MCF 10A (cell line): ENCODE results near the gene CCDC61. TPM values are rescaled to one million over a fixed set of nuclear protein-coding genes. Genes with fewer than 3 reads are reported as not detected.

Experiments used
- BruUV-seq: library from RNA; stranded (reverse); fragments of 400-500 nt; replicated peaks from 2 replicates; lab custom pipeline; 2021; lab: Mats Ljungman, UMichigan
- CTCF ChIA-PET: fragments of 300-600 bp; sonication (Branson Sonifier 250); formaldehyde crosslinking; extraction: SDS; loops from one replicate; lab custom pipeline; 2021; ENCODE audit warnings: antibody characterized with exemption, inconsistent platforms; lab: Yijun Ruan, JAX
- POLR2A ChIA-PET: fragments of 300-600, 350-650 bp; sonication (Branson Sonifier 250); formaldehyde crosslinking; extraction: SDS; loops from one replicate; lab custom pipeline; 2020; ENCODE audit warnings: antibody characterized with exemption, inconsistent platforms; lab: Yijun Ruan, JAX
- DNase-seq: peaks from one replicate; pipeline ENCODE4 v3.0.0-alpha.2; 2018; ENCODE audit not compliant: unreplicated experiment
- H3K27ac Mint-ChIP-seq: one replicate; pipeline ENCODE4 v1.8.0; 2022; ENCODE audit warnings: mild to moderate bottlenecking, low read depth, mixed read lengths; ENCODE audit not compliant: unreplicated experiment
- H3K27me3 Mint-ChIP-seq: one replicate; pipeline ENCODE4 v1.8.0; 2022; ENCODE audit warnings: mixed read lengths; ENCODE audit not compliant: insufficient read depth, unreplicated experiment
- H3K36me3 Mint-ChIP-seq: one replicate; pipeline ENCODE4 v1.8.0; 2022; ENCODE audit warnings: mild to moderate bottlenecking, moderate library complexity, mixed read lengths; ENCODE audit not compliant: insufficient read depth, unreplicated experiment
- H3K4me1 Mint-ChIP-seq: one replicate; pipeline ENCODE4 v1.8.0; 2022; ENCODE audit warnings: mixed read lengths; ENCODE audit not compliant: insufficient read depth, unreplicated experiment
- H3K4me3 Mint-ChIP-seq: one replicate; pipeline ENCODE4 v1.8.0; 2022; ENCODE audit warnings: mild to moderate bottlenecking, moderate library complexity, mixed read lengths; ENCODE audit not compliant: unreplicated experiment
- H3K9me3 Mint-ChIP-seq: one replicate; pipeline ENCODE4 v1.8.0; 2022; ENCODE audit warnings: mixed read lengths; ENCODE audit not compliant: unreplicated experiment
- CTCF ChIP-seq: fragments of 200-600 bp; IDR thresholded peaks from one replicate; pipeline ENCODE4 v1.8.0; 2022; ENCODE audit warnings: antibody characterized with exemption, mild to moderate bottlenecking; ENCODE audit not compliant: unreplicated experiment
- intact Hi-C: fragments of 100-400 bp; cut with micrococcal nuclease; formaldehyde crosslinking; loops from 2 replicates; pipeline ENCODE4 v1.14.1; 2022
- total RNA-seq: library from RNA; stranded (reverse); gene quantifications from 2 replicates; pipeline ENCODE4 v1.2.3, GENCODE V29; 2022

Gene CCDC61
- total RNA-seq, 1 experiment from 2014 or later, result 18.9 TPM

DNA sequence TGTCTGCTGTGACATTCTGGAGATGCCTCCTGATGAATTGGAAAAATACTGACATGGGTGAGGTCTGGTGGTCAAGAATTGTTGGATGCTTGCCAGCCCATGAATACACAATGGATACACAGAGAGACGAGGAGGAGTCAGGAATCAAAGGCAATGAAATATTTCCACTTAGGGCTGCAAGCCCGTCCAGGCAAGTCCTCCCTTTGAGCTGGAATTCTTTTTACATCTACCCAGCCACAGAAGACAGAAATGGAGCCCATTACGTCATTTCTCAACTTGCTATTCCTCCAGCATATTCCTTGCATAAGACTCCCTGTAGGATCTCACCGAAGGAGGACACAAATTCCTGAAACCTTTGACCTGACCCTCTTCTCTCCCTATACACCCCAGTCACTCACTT, 61.3 kb downstream of the CCDC61 start:
- H3K36me3 Mint-ChIP-seq, result no peaks in the 10 kb centered on the region
- no peaks in the 10 kb centered on the region for H3K9me3 Mint-ChIP-seq
- ChIA-PET CTCF (interaction anchor here (0.6 to 1.6 kb wide), 3 partner anchors 23 to 242 kb away, joined by 3 to 4 read pairs (median 3); no protein-coding TSS in a partner anchor), POLR2A (interaction anchor here (0.7 to 2.3 kb wide), 6 partner anchors 9 to 224 kb away, joined by 4 to 10 read pairs (median 6); no protein-coding TSS in a partner anchor)
- BruUV-seq, result no TSS peak
- H3K4me1 Mint-ChIP-seq, result peaks cover 9% of the 10 kb centered on the region
- no peak overlapping the region for H3K4me3 Mint-ChIP-seq
- intact Hi-C loops, result no loop called here
- no peaks in the 10 kb centered on the region for H3K27me3 Mint-ChIP-seq
- TF ChIP-seq CTCF, result no peak
- peak; percentile 61 for DNase-seq
- peak overlapping the region; percentile 10 for H3K27ac Mint-ChIP-seq

GRCh38 chr19:46058778-46059177, 63.5 kb downstream of the CCDC61 start:
- no peak for DNase-seq
- ChIA-PET CTCF (interaction anchor here (1.5 to 1.8 kb wide), 3 partner anchors 23 to 42 kb away, joined by 5 to 6 read pairs (median 5); no protein-coding TSS in a partner anchor), POLR2A (interaction anchor here (0.7 to 1.5 kb wide), 2 partner anchors 16 kb away, joined by 3 read pairs; no protein-coding TSS in a partner anchor)
- no peak overlapping the region for H3K27ac Mint-ChIP-seq
- H3K36me3 Mint-ChIP-seq, result no peaks in the 10 kb centered on the region
- H3K4me1 Mint-ChIP-seq, result peaks cover 9% of the 10 kb centered on the region
- no peaks in the 10 kb centered on the region for H3K9me3 Mint-ChIP-seq
- H3K4me3 Mint-ChIP-seq, result no peak overlapping the region
- intact Hi-C loops, result no loop called here
- no peaks in the 10 kb centered on the region for H3K27me3 Mint-ChIP-seq
- no peak for TF ChIP-seq CTCF
- no TSS peak for BruUV-seq

- CTCF ChIA-PET, result interaction anchor here (0.5 to 1.5 kb wide), 6 partner anchors 15 to 336 kb away, joined by 3 to 6 read pairs (median 4); no protein-coding TSS in a partner anchor
- peaks cover 11% of the 10 kb centered on the region for H3K4me1 Mint-ChIP-seq
- no peak for TF ChIP-seq CTCF
- POLR2A ChIA-PET, result interaction anchor here (1.2 to 1.4 kb wide), 3 partner anchors 8 to 14 kb away, joined by 4 to 6 read pairs (median 5); no protein-coding TSS in a partner anchor
- no peaks in the 10 kb centered on the region for H3K27me3 Mint-ChIP-seq
- no peaks in the 10 kb centered on the region for H3K36me3 Mint-ChIP-seq
- no TSS peak for BruUV-seq
- no peak overlapping the region for H3K4me3 Mint-ChIP-seq
- H3K9me3 Mint-ChIP-seq, result no peaks in the 10 kb centered on the region
- intact Hi-C loops, result no loop called here
- H3K27ac Mint-ChIP-seq, result no peak overlapping the region
- no peak for DNase-seq
Observed at GRCh38 chr19:46060012-46060411, 64.7 kb downstream of the CCDC61 start.

DNA sequence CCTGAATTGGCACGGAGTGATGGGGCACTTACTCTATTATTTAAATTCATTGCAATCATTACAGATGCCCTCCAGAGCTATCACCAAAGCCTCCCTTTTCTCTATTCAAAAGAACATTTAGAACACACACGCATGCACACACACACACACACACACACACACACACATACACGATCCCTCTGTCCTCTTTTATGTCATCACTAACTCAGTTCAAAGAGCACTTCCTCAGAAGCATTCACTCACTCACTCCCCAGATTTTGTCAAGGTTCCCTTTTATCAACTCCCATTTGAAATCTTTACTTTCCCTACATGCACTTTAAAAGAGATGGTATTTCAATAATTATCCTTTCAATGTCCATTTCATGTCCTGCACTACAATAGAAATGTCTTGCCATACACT, 67.9 kb downstream of the CCDC61 start:
- POLR2A ChIA-PET, result no interaction called here
- no TSS peak for BruUV-seq
- CTCF ChIA-PET, result interaction anchor here (1.0 kb wide), 1 partner anchor 14 kb away, joined by 11 read pairs; no protein-coding TSS in a partner anchor
- Mint-ChIP-seq H3K27me3 (no peaks in the 10 kb centered on the region), H3K9me3 (no peaks in the 10 kb centered on the region), H3K27ac (no peak overlapping the region), H3K4me1 (peaks cover 24% of the 10 kb centered on the region), H3K4me3 (no peak overlapping the region), H3K36me3 (peaks cover 4% of the 10 kb centered on the region)
- TF ChIP-seq CTCF, result no peak
- intact Hi-C loops, result no loop called here
- no peak for DNase-seq
